Smooth muscle cell (in vitro differentiated cells): ENCODE results near the gene PFDN2. TPM values are rescaled to one million over a fixed set of nuclear protein-coding genes. Genes with fewer than 3 reads are reported as not detected.
"Not testable (repeated sequence)": the region's sequence is repeated elsewhere in the genome, so short reads cannot be mapped to it uniquely, and the experiment has no call there.

Source experiments
- DNase-seq: peaks from one replicate; lab custom pipeline; 2025; ENCODE audit not compliant: unreplicated experiment; lab: John Stamatoyannopoulos, UW
- H2AFZ ChIP-seq: fragments of 200-600 bp; sonication (generic); 2 replicates; pipeline ENCODE4 v1.6.0; 2016; ENCODE audit warnings: antibody characterized with exemption, low read depth, mild to moderate bottlenecking
- H3F3A ChIP-seq: fragments of 200-600 bp; sonication (generic); 2 replicates; pipeline ENCODE4 v1.6.0; 2017; ENCODE audit warnings: antibody characterized with exemption, low read depth
- H3K27ac ChIP-seq: fragments of 200-600 bp; sonication (generic); 2 replicates; pipeline ENCODE4 v1.5.1; 2016; ENCODE audit warnings: low read depth, mild to moderate bottlenecking
- H3K27me3 ChIP-seq: fragments of 200-600 bp; sonication (generic); 2 replicates; pipeline ENCODE4 v1.6.1; 2016; ENCODE audit warnings: low read depth, mild to moderate bottlenecking
- H3K36me3 ChIP-seq: fragments of 200-600 bp; sonication (generic); 2 replicates; pipeline ENCODE4 v1.5.1; 2016; ENCODE audit warnings: low read depth
- H3K4me1 ChIP-seq: fragments of 200-600 bp; sonication (generic); 2 replicates; pipeline ENCODE4 v1.5.1; 2016; ENCODE audit warnings: low read depth
- H3K4me2 ChIP-seq: fragments of 200-600 bp; sonication (generic); 2 replicates; pipeline ENCODE4 v1.6.0; 2016; ENCODE audit warnings: mild to moderate bottlenecking
- H3K4me3 ChIP-seq: fragments of 200-600 bp; sonication (generic); 2 replicates; pipeline ENCODE4 v1.5.1; 2016; ENCODE audit warnings: mild to moderate bottlenecking
- H3K79me2 ChIP-seq: fragments of 200-600 bp; sonication (generic); 2 replicates; pipeline ENCODE4 v1.6.0; 2016; ENCODE audit warnings: low read depth, mild to moderate bottlenecking
- H3K9ac ChIP-seq: fragments of 200-600 bp; sonication (generic); 2 replicates; pipeline ENCODE4 v1.6.0; 2016; ENCODE audit warnings: low read depth
- H3K9me3 ChIP-seq: fragments of 200-600 bp; sonication (generic); replicated peaks from 2 replicates; pipeline ENCODE4 v1.5.1; 2016; ENCODE audit warnings: low read depth
- H4K20me1 ChIP-seq: fragments of 200-600 bp; sonication (generic); 2 replicates; pipeline ENCODE4 v1.6.0; 2016; ENCODE audit warnings: low read depth
- CTCF ChIP-seq: fragments of 200-600 bp; sonication (generic); IDR thresholded peaks from 2 replicates; pipeline ENCODE4 v1.5.1; 2017; ENCODE audit warnings: borderline replicate concordance, mild to moderate bottlenecking, antibody characterized with exemption; ENCODE audit not compliant: insufficient read depth, poor library complexity, severe bottlenecking
- WGBS: methylation state at CpG from one replicate; pipeline ENCODE4 v1.1.7; 2016; ENCODE audit warnings: low lambda C conversion rate; 5-methylcytosine and 5-hydroxymethylcytosine counted together
- polyA plus RNA-seq: library from polyadenylated mRNA; unstranded; fragments of >200 nt; fragmentation: Nextera tagmentation; extraction: Ambion mirVana; gene quantifications from 2 replicates; pipeline ENCODE4 v1.2.1, GENCODE V29; 2016
- total RNA-seq: library from RNA; depleted of rRNA; stranded (reverse); fragments of >200 nt; gene quantifications from 2 replicates; pipeline ENCODE4 v1.2.3, GENCODE V29; 2014

PFDN2 gene
- total and polyA plus RNA-seq, 2 experiments from 2014 or later: 82.0 to 139 TPM

GRCh38 chr1:161068306-161069234 is 49.3 kb downstream of the PFDN2 start:
- Histone ChIP-seq H3K27ac (no peak overlapping the region), H3K79me2 (no peaks in the 10 kb centered on the region), H4K20me1 (no peaks in the 10 kb centered on the region), H3K9me3 (no peaks in the 10 kb centered on the region), H3K36me3 (no peaks in the 10 kb centered on the region), H3K27me3 (peaks cover 5% of the 10 kb centered on the region), H3K4me1 (peaks cover 4% of the 10 kb centered on the region), H3F3A (no peaks in the 10 kb centered on the region), H2AFZ (no peak overlapping the region), H3K4me2 (no peak overlapping the region), H3K4me3 (no peak overlapping the region), H3K9ac (no peak overlapping the region)
- DNase-seq: no peak
- no peak for TF ChIP-seq CTCF
- 93% methylated on average over 10 of the region's 10 CpGs for WGBS

- no peak overlapping the region for H3K9ac ChIP-seq
- no peaks in the 10 kb centered on the region for H3F3A ChIP-seq
- no peak overlapping the region for H3K4me3 ChIP-seq
- no peaks in the 10 kb centered on the region for H3K36me3 ChIP-seq
- H3K27ac ChIP-seq: no peak overlapping the region
- H3K79me2 ChIP-seq: no peaks in the 10 kb centered on the region
- no peak for TF ChIP-seq CTCF
- no peak overlapping the region for H3K4me2 ChIP-seq
- peaks cover 4% of the 10 kb centered on the region for H3K4me1 ChIP-seq
- H4K20me1 ChIP-seq: no peaks in the 10 kb centered on the region
- WGBS: 84% methylated on average over 3 of the region's 3 CpGs
- no peak overlapping the region for H2AFZ ChIP-seq
- peaks cover 6% of the 10 kb centered on the region for H3K27me3 ChIP-seq
- DNase-seq: no peak
- no peaks in the 10 kb centered on the region for H3K9me3 ChIP-seq
Observed at GRCh38 chr1:161066694-161067093, 51.1 kb downstream of the PFDN2 start.

GRCh38 chr1:161065681-161066080 is 52.2 kb downstream of the PFDN2 start:
- DNase-seq, H3K36me3 ChIP-seq, H4K20me1 ChIP-seq, H3K79me2 ChIP-seq, H3K9me3 ChIP-seq, H3K9ac ChIP-seq, H3K4me1 ChIP-seq, H2AFZ ChIP-seq, H3K4me2 ChIP-seq, H3K27ac ChIP-seq, H3F3A ChIP-seq, H3K4me3 ChIP-seq, H3K27me3 ChIP-seq: not testable (repeated sequence)
- 96% methylated on average over 7 of the region's 7 CpGs for WGBS

- H2AFZ ChIP-seq, DNase-seq: not testable (repeated sequence)
Observed at GRCh38 chr1:161063936-161064335, 53.9 kb downstream of the PFDN2 start.

More at GRCh38 chr1:161063936-161064335, 53.9 kb downstream of the PFDN2 start:
- H3K9me3 ChIP-seq, H3K79me2 ChIP-seq, H3K4me2 ChIP-seq, H3F3A ChIP-seq, H3K4me1 ChIP-seq, H3K27ac ChIP-seq, H3K9ac ChIP-seq, H3K36me3 ChIP-seq, H4K20me1 ChIP-seq, H3K4me3 ChIP-seq, H3K27me3 ChIP-seq: not testable (repeated sequence)
- WGBS: 60% methylated on average over 6 of the region's 6 CpGs
